ENCODE measurements around the gene HPF1.

The HPF1 gene

DNA sequence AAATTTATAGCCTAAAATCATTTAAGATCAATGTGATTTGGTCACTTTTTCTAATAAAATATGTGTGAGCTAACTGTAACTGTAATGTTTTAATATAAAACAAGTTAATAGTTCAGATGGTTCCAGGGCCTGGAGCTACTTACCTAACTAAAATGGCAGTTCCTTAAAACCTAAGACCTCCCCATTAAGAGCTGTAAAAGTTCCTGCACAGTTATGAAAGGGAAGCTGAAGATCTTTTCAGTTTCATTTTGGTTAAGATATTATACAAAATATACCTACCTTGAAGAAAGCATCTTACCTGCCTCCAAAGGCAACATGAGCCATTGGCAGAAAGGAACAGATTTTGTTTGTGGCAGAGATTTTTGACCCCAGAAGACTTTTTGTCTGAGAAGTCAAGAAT, 30.1 kb downstream of the HPF1 start:
- no peak for TF ChIP-seq CTCF (IDR thresholded peaks at IDR 0.05)
- DNase-seq: no peak
- H3K4me1 Mint-ChIP-seq: no peaks in the 10 kb centered on the region

DNA sequence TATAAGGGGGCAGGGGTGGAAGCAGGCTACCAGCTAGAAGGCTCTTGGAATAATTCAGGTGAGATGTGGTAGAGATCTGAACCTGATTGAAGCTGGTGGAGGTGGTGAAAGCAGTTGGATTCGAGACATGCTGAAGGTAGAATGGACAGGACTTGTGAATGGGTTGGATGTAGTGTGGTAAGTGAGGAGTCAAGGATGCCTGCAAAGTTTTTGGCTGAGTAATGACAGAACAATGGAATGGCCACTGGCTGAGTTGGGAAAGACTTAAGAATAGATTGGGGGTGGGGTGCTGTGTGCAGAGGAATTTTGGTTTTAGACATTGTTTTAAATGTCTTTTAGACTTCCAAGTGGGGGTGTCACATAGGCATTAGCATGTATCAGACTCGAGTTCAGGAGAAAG, 33.5 kb downstream of the HPF1 start:
- H3K27ac Mint-ChIP-seq: no peak overlapping the region
- no peak for TF ChIP-seq CTCF (IDR thresholded peaks at IDR 0.05)
- no peaks in the 10 kb centered on the region for H3K27me3 Mint-ChIP-seq (ENCODE audit: low read depth, poor library complexity)
- no peaks in the 10 kb centered on the region for H3K4me1 Mint-ChIP-seq
- no peak for DNase-seq
- peaks cover 13% of the 10 kb centered on the region for H3K36me3 Mint-ChIP-seq (ENCODE audit: low read depth)
- H3K4me3 Mint-ChIP-seq: no peak overlapping the region
- H3K9me3 Mint-ChIP-seq: no peaks in the 10 kb centered on the region

More for the DNA sequence above, 30.1 kb downstream of the HPF1 start:
- no peak overlapping the region for H3K4me3 Mint-ChIP-seq
- no peak overlapping the region for H3K27ac Mint-ChIP-seq
- H3K27me3 Mint-ChIP-seq (ENCODE audit: low read depth, poor library complexity): no peaks in the 10 kb centered on the region
- peaks cover 21% of the 10 kb centered on the region for H3K36me3 Mint-ChIP-seq (ENCODE audit: low read depth)
- no peaks in the 10 kb centered on the region for H3K9me3 Mint-ChIP-seq

GRCh38 chr4:169723207-169723965, 34.4 kb downstream of the HPF1 start:
- H3K4me1 Mint-ChIP-seq: no peaks in the 10 kb centered on the region
- TF ChIP-seq CTCF (IDR thresholded peaks at IDR 0.05): no peak
- no peak for DNase-seq
- H3K9me3 Mint-ChIP-seq: no peaks in the 10 kb centered on the region
- no peaks in the 10 kb centered on the region for H3K27me3 Mint-ChIP-seq (ENCODE audit: low read depth, poor library complexity)
- H3K36me3 Mint-ChIP-seq (ENCODE audit: low read depth): peaks cover 13% of the 10 kb centered on the region
- H3K27ac Mint-ChIP-seq: no peak overlapping the region
- H3K4me3 Mint-ChIP-seq: no peak overlapping the region

- Mint-ChIP-seq H3K4me1 (no peaks in the 10 kb centered on the region), H3K4me3 (no peak overlapping the region), H3K27me3 (ENCODE audit: low read depth, poor library complexity) (no peaks in the 10 kb centered on the region), H3K27ac (peak overlapping the region; percentile 1), H3K9me3 (no peaks in the 10 kb centered on the region), H3K36me3 (ENCODE audit: low read depth) (peaks cover 23% of the 10 kb centered on the region)
- no peak for TF ChIP-seq CTCF (IDR thresholded peaks at IDR 0.05)
- no peak for DNase-seq
Measured at GRCh38 chr4:169720529-169720928, 37.2 kb downstream of the HPF1 start.

DNA sequence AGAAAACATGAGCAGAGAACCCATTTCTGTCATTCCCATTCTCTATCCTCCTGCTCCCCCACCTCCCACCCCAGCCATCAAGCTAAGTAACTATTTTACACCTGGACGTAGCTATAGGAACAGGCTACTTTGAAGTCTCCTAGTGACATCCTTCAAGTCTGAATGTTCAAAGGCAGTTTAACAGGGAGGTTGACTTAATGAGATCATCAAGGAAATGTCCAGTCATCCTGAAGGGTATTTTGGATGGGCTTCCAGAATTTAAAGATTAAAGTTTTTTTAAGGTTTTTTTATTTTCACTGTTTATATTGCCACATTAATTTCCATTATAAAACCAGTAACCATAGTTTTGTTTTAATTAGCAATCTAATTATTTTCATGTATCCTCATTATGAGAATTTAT, 41.1 kb downstream of the HPF1 start:
- Mint-ChIP-seq H3K36me3 (ENCODE audit: low read depth) (peaks cover 40% of the 10 kb centered on the region), H3K27ac (no peak overlapping the region)
- no peak for TF ChIP-seq CTCF (IDR thresholded peaks at IDR 0.05)

GRCh38 chr4:169715826-169716225, 41.9 kb downstream of the HPF1 start:
- DNase-seq: no peak
- Mint-ChIP-seq H3K36me3 (ENCODE audit: low read depth) (peaks cover 36% of the 10 kb centered on the region), H3K9me3 (no peaks in the 10 kb centered on the region), H3K4me3 (no peak overlapping the region), H3K27me3 (ENCODE audit: low read depth, poor library complexity) (no peaks in the 10 kb centered on the region), H3K27ac (no peak overlapping the region), H3K4me1 (no peaks in the 10 kb centered on the region)
- no peak for TF ChIP-seq CTCF (IDR thresholded peaks at IDR 0.05)

More for the DNA sequence above, 41.1 kb downstream of the HPF1 start:
- Mint-ChIP-seq H3K9me3 (no peaks in the 10 kb centered on the region), H3K4me1 (no peaks in the 10 kb centered on the region), H3K27me3 (ENCODE audit: low read depth, poor library complexity) (no peaks in the 10 kb centered on the region), H3K4me3 (no peak overlapping the region)
- DNase-seq: no peak

Measured in nephron progenitor cell (in vitro differentiated cells).